H1 (cell line): Measurements from ENCODE around the gene RIPPLY2. TPM values are rescaled to one million over a fixed set of nuclear protein-coding genes. Genes with fewer than 3 reads are reported as not detected.

ENCODE experiments used
- CTCF ChIA-PET: fragments of 300-600 bp; sonication (Branson Sonifier 250); formaldehyde crosslinking; loops from one replicate; lab custom pipeline; 2021; ENCODE audit not compliant: partially characterized antibody; lab: Charles Lee
- POLR2A ChIA-PET: fragments of 300-600 bp; sonication (Branson Sonifier 250); formaldehyde crosslinking; loops from one replicate; lab custom pipeline; 2021; ENCODE audit warnings: inconsistent platforms; ENCODE audit not compliant: partially characterized antibody; lab: Charles Lee
- DNase-seq, 2 experiments: peaks; one replicate each; pipeline versions ENCODE4 v3.0.0 to v3.0.0-alpha.2; 2010 to 2022; ENCODE audit warnings: low spot score in 2 of 2, low read depth in 1 of 2, mixed read lengths in 1 of 2
- FAIRE-seq: peaks from 2 replicates; lab custom pipeline; 2011; peaks lifted over from hg19 to GRCh38; lab: Jason Lieb, UNC
- H2AFZ ChIP-seq: 2 replicates; pipeline ENCODE4 v1.8.1; 2012; ENCODE audit warnings: low read length, inconsistent platforms
- H2AK5ac ChIP-seq: 2 replicates; pipeline ENCODE4 v1.6.1; 2013; ENCODE audit warnings: low read depth, low read length
- H2BK120ac ChIP-seq: replicated peaks from 2 replicates; pipeline ENCODE3; 2013; ENCODE audit warnings: low read depth, low read length, inconsistent platforms
- H2BK12ac ChIP-seq: 2 replicates; pipeline ENCODE4 v1.6.1; 2013; ENCODE audit warnings: low read depth, low read length
- H2BK15ac ChIP-seq: 2 replicates; pipeline ENCODE4 v1.6.1; 2013; ENCODE audit warnings: low read length
- H2BK20ac ChIP-seq: 2 replicates; pipeline ENCODE4 v1.6.1; 2013; ENCODE audit warnings: low read length
- H2BK5ac ChIP-seq: 2 replicates; pipeline ENCODE4 v1.6.1; 2013; ENCODE audit warnings: low read depth, low read length
- H3K14ac ChIP-seq: 2 replicates; pipeline ENCODE4 v1.6.1; 2013; ENCODE audit warnings: inconsistent platforms; ENCODE audit not compliant: insufficient read length
- H3K18ac ChIP-seq: 2 replicates; pipeline ENCODE4 v1.6.1; 2013; ENCODE audit warnings: low read length; ENCODE audit errors: extremely low read depth
- H3K23ac ChIP-seq: 2 replicates; pipeline ENCODE4 v1.6.1; 2013; ENCODE audit warnings: inconsistent platforms; ENCODE audit not compliant: insufficient read length
- H3K23me2 ChIP-seq: 2 replicates; pipeline ENCODE4 v1.6.1; 2013; ENCODE audit warnings: low read depth, low read length
- H3K27ac ChIP-seq: 2 replicates; pipeline ENCODE4 v1.6.1; 2011; ENCODE audit warnings: low read depth, low read length, inconsistent platforms
- H3K27me3 ChIP-seq, 4 experiments: replicated peaks in 1 of 4; 1 replicate in 1 of 4; 2 replicates in 3 of 4; pipeline versions ENCODE4 v1.6.1 to v1.8.1; 2011 to 2013; ENCODE audit warnings: low read length in 3 of 4, mild to moderate bottlenecking in 3 of 4, inconsistent platforms in 2 of 4, mixed read lengths in 2 of 4, moderate library complexity in 1 of 4; ENCODE audit not compliant: control insufficient read depth in 3 of 4, insufficient read depth in 3 of 4; ENCODE audit errors: extremely low read depth in 1 of 4
- H3K36me3 ChIP-seq, 4 experiments: 2 replicates each; pipeline versions ENCODE4 v1.6.1 to v1.8.1; 2011 to 2013; ENCODE audit warnings: mild to moderate bottlenecking in 4 of 4, low read length in 3 of 4, moderate library complexity in 2 of 4, control low read depth in 1 of 4, inconsistent platforms in 1 of 4; ENCODE audit not compliant: insufficient read depth in 4 of 4, control insufficient read depth in 2 of 4
- H3K4ac ChIP-seq: replicated peaks from 2 replicates; pipeline ENCODE3; 2013; ENCODE audit warnings: low read length, low read depth, mixed read lengths, inconsistent platforms; ENCODE audit not compliant: insufficient read length
- H3K4me1 ChIP-seq, 4 experiments: replicated peaks in 1 of 4; 1 replicate in 1 of 4; 2 replicates in 3 of 4; pipeline versions ENCODE4 v1.6.1 to v1.8.1; 2011 to 2013; ENCODE audit warnings: low read length in 3 of 4, inconsistent platforms in 2 of 4, mixed read lengths in 1 of 4; ENCODE audit not compliant: insufficient read depth in 4 of 4, control insufficient read depth in 3 of 4
- H3K4me2 ChIP-seq, 2 experiments: 2 replicates each; pipeline versions ENCODE4 v1.6.1 to v1.8.1; 2011 to 2013; ENCODE audit warnings: low read depth in 2 of 2, low read length in 2 of 2, control low read depth in 1 of 2, inconsistent platforms in 1 of 2, mild to moderate bottlenecking in 1 of 2; ENCODE audit not compliant: insufficient read depth in 1 of 2
- H3K4me3 ChIP-seq, 4 experiments: fragments of 200-600, 300-600 bp in 1 of 4; sonication (generic), shearing (Covaris generic), sonication (Bioruptor Twin) in 1 of 4; 2 replicates each; pipeline versions ENCODE4 v1.5.1 to v1.8.1; 2011 to 2016; ENCODE audit warnings: low read length in 4 of 4, low read depth in 3 of 4, control low read depth in 2 of 4, inconsistent platforms in 2 of 4, mild to moderate bottlenecking in 2 of 4, mixed read lengths in 1 of 4, moderate library complexity in 1 of 4; ENCODE audit not compliant: insufficient read depth in 2 of 4; ENCODE audit errors: extremely low read depth in 1 of 4
- H3K56ac ChIP-seq: replicated peaks from 2 replicates; pipeline ENCODE3; 2013; ENCODE audit warnings: low read depth, mild to moderate bottlenecking, mixed read lengths, low read length, inconsistent platforms; ENCODE audit not compliant: insufficient read length
- H3K79me1 ChIP-seq: 2 replicates; pipeline ENCODE4 v1.6.1; 2013; ENCODE audit warnings: low read depth, low read length, control low read depth
- H3K79me2 ChIP-seq, 2 experiments: 2 replicates each; pipeline versions ENCODE4 v1.6.1 to v1.8.1; 2012 to 2013; ENCODE audit warnings: low read length in 2 of 2, mild to moderate bottlenecking in 2 of 2, inconsistent platforms in 1 of 2; ENCODE audit not compliant: insufficient read depth in 2 of 2, control insufficient read depth in 1 of 2
- H3K9ac ChIP-seq, 4 experiments: replicated peaks in 1 of 4; 1 replicate in 1 of 4; 2 replicates in 3 of 4; pipeline versions ENCODE4 v1.6.1 to v1.8.1; 2011 to 2013; ENCODE audit warnings: low read depth in 3 of 4, low read length in 3 of 4, control low read depth in 2 of 4, mild to moderate bottlenecking in 2 of 4, moderate library complexity in 2 of 4, inconsistent platforms in 1 of 4; ENCODE audit errors: extremely low read depth in 1 of 4
- H3K9me3 ChIP-seq, 2 experiments: 2 replicates each; pipeline versions ENCODE4 v1.6.1 to v1.8.1; 2012 to 2013; ENCODE audit warnings: mild to moderate bottlenecking in 2 of 2, moderate library complexity in 2 of 2, control low read depth in 1 of 2, inconsistent platforms in 1 of 2, low read depth in 1 of 2, low read length in 1 of 2, mixed read lengths in 1 of 2; ENCODE audit not compliant: insufficient read depth in 2 of 2
- H4K20me1 ChIP-seq, 2 experiments: replicated peaks in 1 of 2; 2 replicates each; pipeline versions ENCODE3 to v1.8.1; 2011 to 2013; ENCODE audit warnings: inconsistent platforms in 2 of 2, low read length in 2 of 2, mild to moderate bottlenecking in 1 of 2; ENCODE audit not compliant: insufficient read depth in 2 of 2, control insufficient read depth in 1 of 2
- H4K5ac ChIP-seq: 2 replicates; pipeline ENCODE4 v1.6.1; 2013; ENCODE audit warnings: low read length, low read depth, mixed read lengths, inconsistent platforms; ENCODE audit not compliant: insufficient read length
- H4K8ac ChIP-seq: 2 replicates; pipeline ENCODE4 v1.8.0; 2013; ENCODE audit warnings: mild to moderate bottlenecking, moderate library complexity, low read length, inconsistent platforms; ENCODE audit not compliant: insufficient read depth; ENCODE audit errors: extremely low read depth
- H4K91ac ChIP-seq: replicated peaks from 2 replicates; pipeline ENCODE3; 2013; ENCODE audit warnings: low read length, mixed read lengths, inconsistent platforms; ENCODE audit not compliant: insufficient read length
- CBX8 ChIP-seq: fragments of 300-800, 300-1000 bp; sonication (generic); IDR thresholded peaks from 2 replicates; pipeline ENCODE4 v1.7.1; 2016; ENCODE audit warnings: low read depth, low read length, borderline replicate concordance
- CHD1 ChIP-seq: IDR thresholded peaks from 2 replicates; pipeline ENCODE4 v1.6.1; 2012; ENCODE audit warnings: low read depth, low read length, improper control_type of control experiment
- CREB1 ChIP-seq: IDR thresholded peaks from 2 replicates; pipeline ENCODE4 v1.6.1; 2012; ENCODE audit warnings: inconsistent platforms
- CTCF ChIP-seq, 3 experiments: IDR thresholded peaks; 1 replicate in 2 of 3; 2 replicates in 1 of 3; pipeline versions ENCODE4 v1.5.1 to v1.6.1; 2011; ENCODE audit warnings: low read length in 3 of 3, mild to moderate bottlenecking in 3 of 3, inconsistent platforms in 2 of 3, low read depth in 1 of 3, moderate library complexity in 1 of 3; ENCODE audit not compliant: insufficient read depth in 1 of 3; ENCODE audit errors: control extremely low read depth in 1 of 3
- GTF2F1 ChIP-seq: IDR thresholded peaks from 2 replicates; pipeline ENCODE4 v1.6.1; 2012; ENCODE audit warnings: low read depth, low read length, improper control_type of control experiment, borderline replicate concordance
- HDAC2 ChIP-seq, 2 experiments: fragments of 300-600 bp in 1 of 2; sonication (generic) in 1 of 2; IDR thresholded peaks; 2 replicates each; pipeline ENCODE4 v1.6.1; 2011 to 2012; ENCODE audit warnings: low read depth in 2 of 2, low read length in 2 of 2, mild to moderate bottlenecking in 2 of 2, moderate library complexity in 2 of 2, borderline replicate concordance in 1 of 2, inconsistent platforms in 1 of 2
- KDM5A ChIP-seq: fragments of 200-600 bp; IDR thresholded peaks from 2 replicates; pipeline ENCODE4 v1.7.1; 2012; ENCODE audit warnings: mild to moderate bottlenecking, low read length, inconsistent platforms, mixed read lengths
- NANOG ChIP-seq: IDR thresholded peaks from 2 replicates; pipeline ENCODE4 v1.6.1; 2011; ENCODE audit warnings: low read length, low read depth, mild to moderate bottlenecking, inconsistent platforms; ENCODE audit not compliant: insufficient read depth, poor library complexity, severe bottlenecking
- PHF8 ChIP-seq: fragments of 200-600 bp; sonication (generic); conservative IDR thresholded peaks from 2 replicates; pipeline ENCODE4 v1.7.1; 2012; ENCODE audit warnings: low read depth, mild to moderate bottlenecking, inconsistent platforms, low read length, moderate library complexity
- SIRT6 ChIP-seq: IDR thresholded peaks from one replicate; pipeline ENCODE4 v1.7.1; 2012; ENCODE audit warnings: low read length, inconsistent platforms
- TAF1 ChIP-seq: IDR thresholded peaks from 2 replicates; pipeline ENCODE4 v1.6.1; 2011; ENCODE audit warnings: mild to moderate bottlenecking, low read depth, low read length
- TEAD4 ChIP-seq: IDR thresholded peaks from 2 replicates; pipeline ENCODE4 v1.6.1; 2012; ENCODE audit warnings: low read depth, low read length, inconsistent platforms, mixed read lengths
- WGBS, 2 experiments: shearing (Covaris generic) in 1 of 2; methylation state at CpG; one replicate each; pipeline versions ENCODE4 v1.1.6 to v1.1.7; 2013 to 2015; ENCODE audit warnings: low lambda C conversion rate in 2 of 2, mixed read lengths in 2 of 2, inconsistent platforms in 1 of 2, low coverage in 1 of 2, missing lambda C conversion rate in 1 of 2; ENCODE audit not compliant: insufficient replicate concordance in 2 of 2, insufficient coverage in 1 of 2, insufficient read length in 1 of 2; ENCODE audit errors: extremely low coverage in 1 of 2, missing lambda C conversion rate in 1 of 2; 5-methylcytosine and 5-hydroxymethylcytosine counted together
- polyA plus RNA-seq, 7 experiments: library from polyadenylated mRNA; depleted of rRNA in 3 of 7; stranded (reverse) in 5 of 7; unstranded in 2 of 7; fragments of >200 nt in 5 of 7; fragments of 200-250 nt in 2 of 7; gene quantifications; 1 replicate in 5 of 7; 2 replicates in 1 of 7; 4 replicates in 1 of 7; pipeline versions ENCODE4 v1.2.1 to v1.2.3, GENCODE V29; 2011 to 2013; ENCODE audit warnings: missing spikeins in 2 of 7, mixed read lengths in 2 of 7
- total RNA-seq: library from RNA; stranded (reverse); fragmentation: NEBNext Ultra II Directional; extraction: Animal tissue kit (Norgen Biotek cat#: 25700); gene quantifications from 2 replicates; pipeline ENCODE4 v1.2.1, GENCODE V29; 2021

The RIPPLY2 gene
- total and polyA plus RNA-seq, 2 of the 8 experiments (the other 6 are each of a cell fraction or from before 2014, with no cell fraction given): 0.74 to 1.5 TPM

- FAIRE-seq: no peak
- no peak for DNase-seq
- no peak for TF ChIP-seq NANOG
- TF ChIP-seq CBX8: no peak
- no peak for TF ChIP-seq TEAD4
- TF ChIP-seq CREB1: no peak
- TF ChIP-seq SIRT6: no peak
- no peak for TF ChIP-seq HDAC2 (IDR thresholded peaks at IDR 0.05; ENCODE audit: borderline replicate concordance in 1 of 2, low read depth in 2 of 2, low read length in 2 of 2)
- TF ChIP-seq CHD1: no peak
- TF ChIP-seq PHF8: no peak
- TF ChIP-seq GTF2F1: no peak
- no peak for TF ChIP-seq CTCF (IDR thresholded peaks at IDR 0.05; ENCODE audit: control extremely low read depth in 1 of 3, insufficient read depth in 1 of 3, low read depth in 1 of 3, low read length in 3 of 3)
- TF ChIP-seq KDM5A: no peak
- TF ChIP-seq TAF1: no peak
Observed at GRCh38 chr6:83849127-83849526, 4.0 kb upstream of the RIPPLY2 start.

More at GRCh38 chr6:83849127-83849526, 4.0 kb upstream of the RIPPLY2 start:
- H3K4ac ChIP-seq: no peak overlapping the region
- H3K4me2 ChIP-seq: no peak overlapping the region
- no peak overlapping the region for H3K56ac ChIP-seq
- H3K9ac ChIP-seq: no peak overlapping the region
- H3K79me2 ChIP-seq: no peaks in the 10 kb centered on the region
- no peak overlapping the region for H3K23ac ChIP-seq
- WGBS, 2 experiments: 89% methylated on average over 2 of the region's 2 CpGs; no CpG with 5 or more reads in 1 of the 2 experiments
- H4K91ac ChIP-seq: no peak overlapping the region
- H2BK120ac ChIP-seq: no peak overlapping the region
- POLR2A ChIA-PET: no interaction called here
- peaks cover 0 to 4% (median 0%) of the 10 kb centered on the region in 4 experiments; a peak in 3 of 7 replicates for H3K4me1 ChIP-seq
- H3K27ac ChIP-seq: no peak overlapping the region
- H2AK5ac ChIP-seq: no peak overlapping the region
- no peaks in the 10 kb centered on the region for H3K9me3 ChIP-seq
- no peak overlapping the region for H4K5ac ChIP-seq
- no peak overlapping the region for H3K14ac ChIP-seq
- no peak overlapping the region for H2BK20ac ChIP-seq
- H3K18ac ChIP-seq: no peak overlapping the region
- no peak overlapping the region for H2AFZ ChIP-seq
- H2BK5ac ChIP-seq: no peak overlapping the region
- no peaks in the 10 kb centered on the region for H3K79me1 ChIP-seq
- no peaks in the 10 kb centered on the region for H4K20me1 ChIP-seq
- no peak overlapping the region for H3K4me3 ChIP-seq
- no peak overlapping the region for H2BK12ac ChIP-seq
- CTCF ChIA-PET: interaction anchor here (0.6 kb wide), 2 partner anchors 63 to 195 kb away, joined by 3 read pairs; no protein-coding TSS in a partner anchor
- H3K23me2 ChIP-seq: peaks cover 12% of the 10 kb centered on the region
- peaks cover 0 to 19% (median 12%) of the 10 kb centered on the region in 4 experiments; a peak in 5 of 7 replicates for H3K27me3 ChIP-seq
- H2BK15ac ChIP-seq: no peak overlapping the region
- no peaks in the 10 kb centered on the region for H3K36me3 ChIP-seq
- no peak overlapping the region for H4K8ac ChIP-seq
